ENCODE data around the gene TLL2.

The TLL2 gene

DNA sequence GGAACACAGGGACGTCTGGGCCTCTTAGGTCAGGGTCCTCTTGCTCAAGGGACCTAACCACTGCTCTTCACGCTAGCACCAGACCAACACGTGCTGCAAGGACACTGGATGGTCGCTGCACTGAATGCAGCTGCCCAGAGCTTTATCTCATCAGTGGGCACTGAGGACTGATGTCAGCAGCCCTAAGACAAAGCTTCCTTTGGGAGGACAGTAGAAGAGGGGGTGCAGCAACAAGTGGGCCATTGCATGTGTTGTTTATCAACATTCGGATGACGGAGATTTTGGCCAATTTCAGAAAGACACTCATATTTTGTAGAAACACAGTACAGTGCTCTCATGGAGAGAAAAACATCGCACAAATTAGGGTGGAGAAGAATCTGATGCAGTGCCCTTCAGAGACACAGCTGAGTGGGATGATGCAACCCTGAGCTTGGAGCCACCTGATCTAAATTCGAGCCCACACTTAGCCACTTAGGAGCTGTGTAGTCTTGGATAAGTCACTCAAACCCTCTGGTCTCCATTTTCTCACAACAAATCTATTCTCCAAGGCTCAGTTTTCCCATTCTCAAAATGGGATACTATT is 156.6 kb downstream of the TLL2 start:
- H3K27me3 ChIP-seq (ENCODE audit: control insufficient read depth, insufficient read depth, low read length): no peaks in the 10 kb centered on the region
- H3K36me3 ChIP-seq (ENCODE audit: control insufficient read depth, insufficient read depth, low read length): no peaks in the 10 kb centered on the region
- H3K27ac ChIP-seq (ENCODE audit: low read depth, low read length): no peak overlapping the region
- H3K4me3 ChIP-seq (ENCODE audit: low read depth, low read length): no peak overlapping the region
- H3K4me1 ChIP-seq (ENCODE audit: control insufficient read depth, insufficient read depth, low read length): no peaks in the 10 kb centered on the region
- H3K9ac ChIP-seq (ENCODE audit: low read length): no peak overlapping the region
- no peaks in the 10 kb centered on the region for H3K9me3 ChIP-seq (ENCODE audit: control insufficient read depth, insufficient read depth, low read depth, low read length)

DNA sequence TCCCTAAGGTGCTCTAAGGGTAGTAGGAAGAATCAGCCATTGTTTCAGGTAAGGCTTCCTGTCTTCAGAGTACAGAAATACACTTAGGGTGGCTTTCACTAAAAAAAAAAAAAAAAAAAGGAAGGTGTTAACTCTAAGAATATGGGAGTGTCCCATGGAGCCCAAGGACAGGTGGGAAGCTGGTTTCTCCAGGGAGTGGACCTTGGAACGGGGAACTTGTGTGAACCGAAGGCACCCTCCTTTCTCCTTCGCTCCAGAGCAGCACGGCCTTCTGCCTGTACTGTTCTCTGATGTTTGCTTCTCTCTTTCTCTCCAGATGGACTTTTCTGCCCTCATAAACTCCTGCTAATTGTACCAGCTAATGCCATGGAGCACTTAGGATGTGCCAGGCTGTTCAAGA is 161.1 kb downstream of the TLL2 start:
- no peaks in the 10 kb centered on the region for H3K9me3 ChIP-seq (ENCODE audit: control insufficient read depth, insufficient read depth, low read depth, low read length)
- no peaks in the 10 kb centered on the region for H3K4me1 ChIP-seq (ENCODE audit: control insufficient read depth, insufficient read depth, low read length)
- H3K36me3 ChIP-seq (ENCODE audit: control insufficient read depth, insufficient read depth, low read length): no peaks in the 10 kb centered on the region
- H3K27me3 ChIP-seq (ENCODE audit: control insufficient read depth, insufficient read depth, low read length): no peaks in the 10 kb centered on the region
- no peak overlapping the region for H3K9ac ChIP-seq (ENCODE audit: low read length)
- H3K27ac ChIP-seq (ENCODE audit: low read depth, low read length): no peak overlapping the region
- H3K4me3 ChIP-seq (ENCODE audit: low read depth, low read length): no peak overlapping the region

DNA sequence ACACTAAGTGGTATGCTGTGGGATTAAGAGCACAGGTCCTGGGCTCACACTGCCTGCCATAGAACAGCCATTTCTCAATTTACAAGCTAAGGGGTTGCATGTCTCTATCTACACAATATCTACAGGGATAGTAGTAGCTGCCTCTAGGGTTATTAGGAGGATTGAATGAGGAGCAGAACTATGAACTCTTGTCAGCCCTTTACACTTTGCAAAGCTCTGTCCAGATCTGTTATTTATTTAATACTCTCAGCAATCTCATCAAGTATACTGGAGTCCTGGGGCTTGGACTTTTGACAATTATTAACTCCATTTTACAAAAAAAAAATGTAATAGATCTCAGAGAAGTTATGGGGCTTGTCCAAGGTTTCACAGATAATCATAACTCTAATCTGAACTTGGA is 161.7 kb downstream of the TLL2 start:
- Histone ChIP-seq H3K27me3 (ENCODE audit: control insufficient read depth, insufficient read depth, low read length) (no peaks in the 10 kb centered on the region), H3K36me3 (ENCODE audit: control insufficient read depth, insufficient read depth, low read length) (no peaks in the 10 kb centered on the region), H3K9me3 (ENCODE audit: control insufficient read depth, insufficient read depth, low read depth, low read length) (no peaks in the 10 kb centered on the region), H3K4me1 (ENCODE audit: control insufficient read depth, insufficient read depth, low read length) (no peaks in the 10 kb centered on the region), H3K4me3 (ENCODE audit: low read depth, low read length) (no peak overlapping the region), H3K27ac (ENCODE audit: low read depth, low read length) (no peak overlapping the region), H3K9ac (ENCODE audit: low read length) (no peak overlapping the region)

DNA sequence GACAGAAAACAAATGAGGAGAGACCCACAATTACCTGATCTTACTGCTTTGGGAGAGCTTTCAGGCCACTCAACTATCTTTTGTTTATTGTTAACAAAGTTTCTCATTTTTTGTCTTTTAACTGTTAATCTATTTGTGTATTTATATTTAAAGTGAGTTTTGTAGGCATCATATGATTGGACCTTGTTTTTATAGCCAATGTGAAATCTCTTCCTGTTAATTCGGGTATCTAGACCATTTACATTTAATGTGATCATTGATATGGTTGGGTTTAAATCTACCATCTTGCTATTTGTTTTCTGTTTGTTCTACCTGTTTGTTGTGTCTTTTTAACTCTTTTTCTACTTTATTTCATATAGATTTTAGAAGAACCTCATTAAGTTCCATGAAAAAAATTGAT is 167.4 kb downstream of the TLL2 start:
- Histone ChIP-seq H3K9me3 (ENCODE audit: control insufficient read depth, insufficient read depth, low read depth, low read length) (peaks cover 16% of the 10 kb centered on the region), H3K9ac (ENCODE audit: low read length) (no peak overlapping the region), H3K27ac (ENCODE audit: low read depth, low read length) (no peak overlapping the region), H3K4me1 (ENCODE audit: control insufficient read depth, insufficient read depth, low read length) (peaks cover 12% of the 10 kb centered on the region), H3K4me3 (ENCODE audit: low read depth, low read length) (no peak overlapping the region), H3K36me3 (ENCODE audit: control insufficient read depth, insufficient read depth, low read length) (no peaks in the 10 kb centered on the region), H3K27me3 (ENCODE audit: control insufficient read depth, insufficient read depth, low read length) (no peaks in the 10 kb centered on the region)

DNA sequence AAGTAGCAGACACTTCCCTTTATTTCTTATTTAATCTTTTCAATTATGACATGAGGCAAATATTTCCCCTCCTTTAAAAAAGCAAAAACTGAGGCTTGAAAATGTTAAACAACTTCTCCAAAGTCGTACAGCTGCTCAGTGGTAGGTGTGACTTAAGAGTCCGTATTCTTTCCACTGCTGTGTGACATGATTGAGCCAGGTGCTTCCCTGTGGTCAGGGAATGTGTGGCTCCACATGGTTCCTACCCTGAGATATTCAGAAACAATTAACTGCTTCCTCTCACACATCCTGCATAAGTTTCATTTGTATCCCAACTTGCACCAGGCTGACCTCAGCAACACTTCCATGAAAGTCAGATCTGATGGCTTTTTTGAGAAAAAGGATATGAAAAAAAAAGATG is 168.5 kb downstream of the TLL2 start:
- H3K27me3 ChIP-seq (ENCODE audit: control insufficient read depth, insufficient read depth, low read length): no peaks in the 10 kb centered on the region
- peaks cover 16% of the 10 kb centered on the region for H3K9me3 ChIP-seq (ENCODE audit: control insufficient read depth, insufficient read depth, low read depth, low read length)
- no peak overlapping the region for H3K4me3 ChIP-seq (ENCODE audit: low read depth, low read length)
- H3K9ac ChIP-seq (ENCODE audit: low read length): no peak overlapping the region
- no peaks in the 10 kb centered on the region for H3K36me3 ChIP-seq (ENCODE audit: control insufficient read depth, insufficient read depth, low read length)
- H3K4me1 ChIP-seq (ENCODE audit: control insufficient read depth, insufficient read depth, low read length): peaks cover 21% of the 10 kb centered on the region
- H3K27ac ChIP-seq (ENCODE audit: low read depth, low read length): no peak overlapping the region

DNA sequence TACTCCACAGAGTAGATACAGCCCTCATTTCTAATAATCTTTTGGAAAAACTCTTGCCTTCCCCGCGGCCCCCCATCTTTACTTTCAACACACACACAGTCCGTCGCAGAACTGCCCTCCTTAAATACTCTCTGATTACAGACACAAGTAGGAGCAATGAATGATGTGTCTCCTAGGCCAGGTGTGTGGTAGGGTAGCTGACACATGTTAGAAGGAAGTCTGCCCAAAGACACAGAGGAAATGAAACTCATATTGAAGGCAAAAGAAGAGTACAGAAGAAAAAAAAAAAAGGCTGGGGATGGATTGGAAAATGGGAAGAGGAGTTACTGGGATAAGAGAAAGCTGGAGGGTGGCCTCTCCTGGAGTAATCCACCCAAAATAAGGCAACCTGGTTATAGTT is 169.5 kb downstream of the TLL2 start:
- no peak overlapping the region for H3K27ac ChIP-seq (ENCODE audit: low read depth, low read length)
- H3K4me3 ChIP-seq (ENCODE audit: low read depth, low read length): no peak overlapping the region
- no peaks in the 10 kb centered on the region for H3K36me3 ChIP-seq (ENCODE audit: control insufficient read depth, insufficient read depth, low read length)
- H3K4me1 ChIP-seq (ENCODE audit: control insufficient read depth, insufficient read depth, low read length): peaks cover 29% of the 10 kb centered on the region
- H3K27me3 ChIP-seq (ENCODE audit: control insufficient read depth, insufficient read depth, low read length): no peaks in the 10 kb centered on the region
- H3K9me3 ChIP-seq (ENCODE audit: control insufficient read depth, insufficient read depth, low read depth, low read length): peaks cover 16% of the 10 kb centered on the region
- no peak overlapping the region for H3K9ac ChIP-seq (ENCODE audit: low read length)

DNA sequence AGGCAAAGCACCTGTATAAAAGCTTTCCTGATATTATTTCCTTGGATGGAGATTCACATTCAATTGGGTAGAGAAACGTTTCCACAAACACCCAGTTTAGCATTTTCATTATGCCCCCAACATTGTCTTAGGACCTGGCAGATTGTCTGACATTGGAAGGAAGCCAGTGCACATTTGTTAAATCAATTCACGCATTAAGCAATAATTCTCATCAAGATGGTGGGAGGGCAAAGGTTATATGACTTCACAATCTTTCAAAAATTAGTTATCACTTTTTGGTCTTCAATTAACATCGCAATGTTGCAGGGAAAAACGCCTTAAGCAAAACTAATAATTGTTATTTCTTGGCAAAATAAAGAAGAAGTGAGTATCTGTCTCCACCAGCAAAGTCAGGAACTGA is 171.3 kb downstream of the TLL2 start:
- Histone ChIP-seq H3K36me3 (ENCODE audit: control insufficient read depth, insufficient read depth, low read length) (no peaks in the 10 kb centered on the region), H3K27me3 (ENCODE audit: control insufficient read depth, insufficient read depth, low read length) (no peaks in the 10 kb centered on the region)

DNA sequence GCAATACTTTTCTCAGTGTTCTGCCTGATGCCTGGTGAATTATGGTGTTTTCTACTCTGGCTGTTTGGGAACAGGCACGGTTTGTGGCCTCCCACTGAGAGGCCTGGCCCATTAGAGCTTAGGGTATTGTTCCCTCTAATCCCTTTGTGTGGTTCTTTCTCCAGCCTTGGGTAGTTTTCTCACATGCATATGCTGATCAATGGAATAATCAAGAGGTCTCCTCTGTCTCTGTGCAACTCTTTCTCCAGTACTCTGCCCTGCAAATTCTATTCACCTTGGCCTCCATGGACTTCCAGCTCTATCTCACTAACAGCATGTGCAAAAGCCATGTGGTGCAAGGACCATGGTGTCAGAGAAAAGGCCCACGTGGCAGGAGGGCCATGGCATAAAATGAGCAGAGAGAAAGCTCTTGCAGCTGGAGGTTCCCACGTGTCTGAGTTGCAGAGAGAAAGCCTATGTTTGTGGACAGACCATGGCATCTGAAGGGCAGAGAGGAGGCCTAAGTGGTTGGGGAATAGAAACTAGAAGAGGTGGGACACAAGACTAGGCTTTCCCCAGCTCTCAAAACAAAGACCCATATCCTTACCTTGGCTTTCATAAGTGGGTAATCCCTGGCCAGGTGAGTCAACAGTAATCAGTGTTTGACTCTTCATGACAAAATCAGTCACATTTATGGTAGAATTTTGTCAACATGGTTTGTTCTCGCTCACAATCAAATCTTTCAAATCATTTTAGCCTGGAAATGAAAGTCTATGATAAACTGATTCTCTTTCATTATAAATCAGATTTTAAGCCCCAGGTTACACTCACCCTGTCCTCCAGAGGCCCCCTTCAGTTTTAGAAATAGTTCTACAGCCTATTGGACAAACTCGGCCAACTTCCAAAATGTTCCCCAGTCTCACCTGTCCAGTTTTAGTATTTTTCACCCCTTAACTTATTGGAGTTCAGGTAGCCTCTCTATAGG is 172.2 kb downstream of the TLL2 start:
- Histone ChIP-seq H3K36me3 (ENCODE audit: control insufficient read depth, insufficient read depth, low read length) (no peaks in the 10 kb centered on the region), H3K4me1 (ENCODE audit: control insufficient read depth, insufficient read depth, low read length) (peaks cover 38% of the 10 kb centered on the region), H3K27ac (ENCODE audit: low read depth, low read length) (no peak overlapping the region), H3K4me3 (ENCODE audit: low read depth, low read length) (no peak overlapping the region), H3K27me3 (ENCODE audit: control insufficient read depth, insufficient read depth, low read length) (no peaks in the 10 kb centered on the region), H3K9ac (ENCODE audit: low read length) (peak overlapping the region; percentile 30), H3K9me3 (ENCODE audit: control insufficient read depth, insufficient read depth, low read depth, low read length) (peaks cover 14% of the 10 kb centered on the region)

More for the DNA sequence above, 171.3 kb downstream of the TLL2 start:
- Histone ChIP-seq H3K27ac (ENCODE audit: low read depth, low read length) (no peak overlapping the region), H3K4me3 (ENCODE audit: low read depth, low read length) (no peak overlapping the region), H3K9ac (ENCODE audit: low read length) (no peak overlapping the region), H3K9me3 (ENCODE audit: control insufficient read depth, insufficient read depth, low read depth, low read length) (peaks cover 16% of the 10 kb centered on the region), H3K4me1 (ENCODE audit: control insufficient read depth, insufficient read depth, low read length) (peaks cover 38% of the 10 kb centered on the region)

DNA sequence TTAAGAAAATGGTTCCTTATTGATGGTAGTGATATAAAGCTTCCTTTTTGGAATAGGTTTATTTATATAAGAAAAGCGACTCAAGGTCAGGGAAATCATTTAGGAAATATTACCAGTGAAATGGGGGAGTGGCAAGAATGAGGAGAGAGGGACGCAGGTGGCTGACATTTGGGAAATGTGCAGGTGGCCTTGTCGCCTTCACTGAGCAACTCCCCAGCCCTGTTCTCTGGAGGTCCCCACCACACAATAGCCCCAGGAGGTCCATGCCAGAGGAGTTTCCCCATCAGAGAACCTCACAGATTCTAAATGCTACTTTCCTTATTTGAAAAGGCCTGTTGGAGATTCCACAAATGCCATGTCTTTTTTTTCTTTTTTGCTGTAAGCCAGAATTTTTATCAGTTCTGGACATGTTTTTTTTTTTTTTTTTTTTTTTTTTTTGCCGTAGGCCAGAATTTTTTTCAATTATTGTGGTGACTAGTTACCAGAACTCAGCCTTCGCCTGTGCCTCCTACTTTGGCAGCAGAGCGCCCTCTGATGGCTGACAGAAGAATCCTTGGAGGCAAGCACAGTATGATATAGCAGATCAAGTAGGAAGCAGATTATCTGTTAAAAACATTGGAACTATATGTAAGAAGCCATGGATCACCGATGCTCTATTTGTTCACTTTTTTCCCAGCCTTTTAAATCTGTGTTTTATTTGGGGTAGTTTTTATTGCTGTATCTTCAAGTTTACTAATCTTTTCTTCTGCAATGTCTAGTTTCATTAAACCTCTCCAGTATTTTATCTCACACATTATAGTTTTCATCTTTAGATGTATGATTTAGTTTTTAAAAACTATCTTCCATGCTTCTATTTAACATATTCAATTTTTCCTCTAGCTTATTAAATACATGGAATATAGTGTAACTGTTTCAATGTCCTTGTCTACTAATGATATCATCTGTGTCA is 173.5 kb downstream of the TLL2 start:
- Histone ChIP-seq H3K36me3 (ENCODE audit: control insufficient read depth, insufficient read depth, low read length) (no peaks in the 10 kb centered on the region), H3K9me3 (ENCODE audit: control insufficient read depth, insufficient read depth, low read depth, low read length) (peaks cover 3% of the 10 kb centered on the region; the same call in 1 of the 2 replicates), H3K4me3 (ENCODE audit: low read depth, low read length) (no peak overlapping the region), H3K27me3 (ENCODE audit: control insufficient read depth, insufficient read depth, low read length) (no peaks in the 10 kb centered on the region), H3K27ac (ENCODE audit: low read depth, low read length) (no peak overlapping the region), H3K9ac (ENCODE audit: low read length) (no peak overlapping the region), H3K4me1 (ENCODE audit: control insufficient read depth, insufficient read depth, low read length) (peaks cover 36% of the 10 kb centered on the region)

DNA sequence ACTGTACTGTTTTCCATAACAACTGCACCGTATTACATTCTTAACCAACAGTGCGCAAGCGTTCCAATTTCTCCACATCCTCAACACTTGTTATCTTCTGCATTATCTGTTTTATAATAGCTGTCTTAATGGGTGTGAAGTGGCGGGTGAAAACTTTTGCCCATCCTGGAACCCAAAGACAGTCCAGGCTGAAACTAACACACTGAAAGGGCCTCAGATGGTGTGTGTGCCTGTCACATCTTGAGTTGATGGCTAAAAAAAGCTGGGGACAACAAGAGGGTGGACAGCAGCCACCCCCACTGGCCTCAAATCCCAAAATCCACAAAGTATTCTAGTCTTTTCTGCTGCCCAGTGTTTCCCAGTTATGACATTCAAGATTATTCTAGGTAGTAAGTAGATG is 174.3 kb downstream of the TLL2 start:
- H3K27ac ChIP-seq (ENCODE audit: low read depth, low read length): no peak overlapping the region
- peaks cover 34% of the 10 kb centered on the region for H3K4me1 ChIP-seq (ENCODE audit: control insufficient read depth, insufficient read depth, low read length)
- H3K9me3 ChIP-seq (ENCODE audit: control insufficient read depth, insufficient read depth, low read depth, low read length): no peaks in the 10 kb centered on the region; the same call in 1 of the 2 replicates
- no peak overlapping the region for H3K9ac ChIP-seq (ENCODE audit: low read length)
- H3K36me3 ChIP-seq (ENCODE audit: control insufficient read depth, insufficient read depth, low read length): no peaks in the 10 kb centered on the region
- no peaks in the 10 kb centered on the region for H3K27me3 ChIP-seq (ENCODE audit: control insufficient read depth, insufficient read depth, low read length)
- H3K4me3 ChIP-seq (ENCODE audit: low read depth, low read length): no peak overlapping the region
